OCI-LY7 (cell line): ENCODE measurements around the gene XPO1. TPM values are rescaled to one million over a fixed set of nuclear protein-coding genes. Genes with fewer than 3 reads are reported as not detected.

ENCODE experiments used
- BruUV-seq: library from RNA; stranded (reverse); fragments of 400-500 nt; replicated peaks from 2 replicates; lab custom pipeline; 2021; lab: Mats Ljungman, UMichigan
- CTCF ChIA-PET: fragments of 300-600 bp; sonication (Branson Sonifier 250); formaldehyde crosslinking; loops from one replicate; lab custom pipeline; 2022; ENCODE audit warnings: antibody characterized with exemption; ENCODE audit not compliant: unreplicated experiment; lab: Charles Lee
- POLR2A ChIA-PET: fragments of 300-600 bp; sonication (Branson Sonifier 250); formaldehyde crosslinking; loops from one replicate; lab custom pipeline; 2022; ENCODE audit warnings: antibody characterized with exemption; lab: Charles Lee
- DNase-seq: peaks from one replicate; pipeline ENCODE4 v3.0.0-alpha.2; 2015; ENCODE audit warnings: low spot score
- H2AFZ ChIP-seq: fragments of 200-600 bp; sonication (generic), shearing (Covaris generic); 2 replicates; pipeline ENCODE4 v1.6.1; 2014; ENCODE audit warnings: mild to moderate bottlenecking, antibody characterized with exemption, low read length, moderate library complexity
- H3K27ac ChIP-seq: fragments of 200-600 bp; sonication (generic); 2 replicates; pipeline ENCODE4 v1.5.1; 2014; ENCODE audit warnings: mixed run types, low read depth, mild to moderate bottlenecking, moderate library complexity, low read length, inconsistent platforms; ENCODE audit not compliant: poor library complexity, severe bottlenecking
- H3K36me3 ChIP-seq: fragments of 200-600 bp; sonication (generic); 2 replicates; pipeline ENCODE4 v1.6.1; 2014; ENCODE audit warnings: mild to moderate bottlenecking, antibody characterized with exemption, low read length, moderate library complexity, mixed read lengths; ENCODE audit not compliant: insufficient read depth
- H3K4me1 ChIP-seq: fragments of 200-600 bp; sonication (generic); 2 replicates; pipeline ENCODE4 v1.5.1; 2014; ENCODE audit warnings: mild to moderate bottlenecking, low read length; ENCODE audit not compliant: insufficient read depth, poor library complexity, severe bottlenecking
- H3K4me2 ChIP-seq: fragments of 200-600 bp; sonication (generic); 2 replicates; pipeline ENCODE4 v1.6.1; 2014; ENCODE audit warnings: mild to moderate bottlenecking, low read length
- H3K4me3 ChIP-seq: fragments of 200-600 bp; sonication (generic); 2 replicates; pipeline ENCODE4 v1.5.1; 2014; ENCODE audit warnings: mild to moderate bottlenecking, low read depth, low read length; ENCODE audit not compliant: poor library complexity, severe bottlenecking
- H3K79me2 ChIP-seq: fragments of 200-600 bp; sonication (generic); 2 replicates; pipeline ENCODE4 v1.6.1; 2016; ENCODE audit warnings: low read depth, mild to moderate bottlenecking, low read length, moderate library complexity, mixed read lengths; ENCODE audit not compliant: insufficient read depth
- H3K9me2 ChIP-seq: fragments of 200-600 bp; sonication (generic); 2 replicates; pipeline ENCODE4 v1.6.1; 2016; ENCODE audit warnings: mild to moderate bottlenecking, low read length, mixed read lengths; ENCODE audit not compliant: insufficient read depth
- H3K9me3 ChIP-seq: fragments of 200-600 bp; sonication (generic); 2 replicates; pipeline ENCODE4 v1.6.1; 2014; ENCODE audit warnings: mild to moderate bottlenecking, mixed run types, low read length, mixed read lengths
- H4K20me1 ChIP-seq: fragments of 200-600 bp; sonication (generic); 2 replicates; pipeline ENCODE4 v1.6.1; 2014; ENCODE audit warnings: mild to moderate bottlenecking, antibody characterized with exemption, low read length, moderate library complexity, mixed read lengths; ENCODE audit not compliant: insufficient read depth
- EZH2phosphoT487 ChIP-seq: fragments of 200-600 bp; sonication (generic); IDR thresholded peaks from 2 replicates; pipeline ENCODE4 v1.6.1; 2018; ENCODE audit warnings: low read depth, borderline replicate concordance, mild to moderate bottlenecking, mixed run types, antibody characterized with exemption, low read length, moderate library complexity, mixed read lengths
- intact Hi-C: fragments of 100-400 bp; cut with micrococcal nuclease; formaldehyde crosslinking; loops from one replicate; pipeline ENCODE4 v1.10.0; 2022; ENCODE audit not compliant: unreplicated experiment
- total RNA-seq, 2 experiments: library from RNA; depleted of rRNA in 1 of 2; stranded (reverse); fragments of >200 nt in 1 of 2; shearing (Covaris generic) in 1 of 2; gene quantifications; 2 replicates each; pipeline ENCODE4 v1.2.3, GENCODE V29; 2014 to 2022
- TF ChIP-seq, protein P1 (sequence below): fragments of 200-600 bp; sonication (generic); conservative IDR thresholded peaks from 2 replicates; pipeline ENCODE4 v1.5.1; 2014; ENCODE audit warnings: mild to moderate bottlenecking, antibody characterized with exemption, low read length, moderate library complexity, mixed read lengths

Gene XPO1
- total RNA-seq, 2 experiments from 2014 or later = 177 to 287 TPM

DNA sequence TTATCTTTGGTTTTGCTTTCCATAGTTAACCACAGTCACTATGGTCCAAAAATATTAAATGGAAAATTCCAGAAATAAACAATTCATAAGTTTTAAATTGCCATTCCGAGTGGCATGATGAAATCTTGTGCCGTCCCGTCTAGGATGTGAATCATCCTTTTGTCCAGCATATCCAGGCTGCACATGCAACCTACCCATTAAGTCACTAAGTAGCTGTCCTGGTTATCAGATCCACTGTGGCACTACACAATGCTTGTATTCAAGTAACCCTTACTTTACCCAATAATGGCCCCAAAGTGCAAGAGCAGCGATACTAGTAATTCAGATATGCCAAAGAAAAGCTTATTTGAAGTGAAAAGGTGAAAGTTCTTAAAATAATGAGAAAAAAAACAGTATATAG lies 78.0 kb downstream of the XPO1 start:
- no peaks in the 10 kb centered on the region for H3K9me2 ChIP-seq
- TF ChIP-seq, protein P1, sequence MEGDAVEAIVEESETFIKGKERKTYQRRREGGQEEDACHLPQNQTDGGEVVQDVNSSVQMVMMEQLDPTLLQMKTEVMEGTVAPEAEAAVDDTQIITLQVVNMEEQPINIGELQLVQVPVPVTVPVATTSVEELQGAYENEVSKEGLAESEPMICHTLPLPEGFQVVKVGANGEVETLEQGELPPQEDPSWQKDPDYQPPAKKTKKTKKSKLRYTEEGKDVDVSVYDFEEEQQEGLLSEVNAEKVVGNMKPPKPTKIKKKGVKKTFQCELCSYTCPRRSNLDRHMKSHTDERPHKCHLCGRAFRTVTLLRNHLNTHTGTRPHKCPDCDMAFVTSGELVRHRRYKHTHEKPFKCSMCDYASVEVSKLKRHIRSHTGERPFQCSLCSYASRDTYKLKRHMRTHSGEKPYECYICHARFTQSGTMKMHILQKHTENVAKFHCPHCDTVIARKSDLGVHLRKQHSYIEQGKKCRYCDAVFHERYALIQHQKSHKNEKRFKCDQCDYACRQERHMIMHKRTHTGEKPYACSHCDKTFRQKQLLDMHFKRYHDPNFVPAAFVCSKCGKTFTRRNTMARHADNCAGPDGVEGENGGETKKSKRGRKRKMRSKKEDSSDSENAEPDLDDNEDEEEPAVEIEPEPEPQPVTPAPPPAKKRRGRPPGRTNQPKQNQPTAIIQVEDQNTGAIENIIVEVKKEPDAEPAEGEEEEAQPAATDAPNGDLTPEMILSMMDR = no peak
- no peak for TF ChIP-seq EZH2phosphoT487
- H2AFZ ChIP-seq = no peak overlapping the region
- peaks cover 100% of the 10 kb centered on the region for H3K79me2 ChIP-seq
- ChIA-PET CTCF (interaction anchor here (0.7 kb wide), 1 partner anchor 21 kb away, joined by 4 read pairs; no protein-coding TSS in a partner anchor), POLR2A (interaction anchor here (0.7 to 2.8 kb wide), 8 partner anchors 12 to 40 kb away, joined by 3 to 18 read pairs (median 4); no protein-coding TSS in a partner anchor)
- H3K9me3 ChIP-seq = no peaks in the 10 kb centered on the region
- H4K20me1 ChIP-seq = peaks cover 69% of the 10 kb centered on the region
- peaks cover 100% of the 10 kb centered on the region for H3K4me1 ChIP-seq
- H3K36me3 ChIP-seq = peaks cover 81% of the 10 kb centered on the region
- peak overlapping the region; percentile 10 for H3K4me3 ChIP-seq
- DNase-seq = no peak
- no TSS peak for BruUV-seq
- intact Hi-C loops = no loop called here
- peak overlapping the region; percentile 40 for H3K4me2 ChIP-seq
- H3K27ac ChIP-seq = peak overlapping the region; percentile 21

DNA sequence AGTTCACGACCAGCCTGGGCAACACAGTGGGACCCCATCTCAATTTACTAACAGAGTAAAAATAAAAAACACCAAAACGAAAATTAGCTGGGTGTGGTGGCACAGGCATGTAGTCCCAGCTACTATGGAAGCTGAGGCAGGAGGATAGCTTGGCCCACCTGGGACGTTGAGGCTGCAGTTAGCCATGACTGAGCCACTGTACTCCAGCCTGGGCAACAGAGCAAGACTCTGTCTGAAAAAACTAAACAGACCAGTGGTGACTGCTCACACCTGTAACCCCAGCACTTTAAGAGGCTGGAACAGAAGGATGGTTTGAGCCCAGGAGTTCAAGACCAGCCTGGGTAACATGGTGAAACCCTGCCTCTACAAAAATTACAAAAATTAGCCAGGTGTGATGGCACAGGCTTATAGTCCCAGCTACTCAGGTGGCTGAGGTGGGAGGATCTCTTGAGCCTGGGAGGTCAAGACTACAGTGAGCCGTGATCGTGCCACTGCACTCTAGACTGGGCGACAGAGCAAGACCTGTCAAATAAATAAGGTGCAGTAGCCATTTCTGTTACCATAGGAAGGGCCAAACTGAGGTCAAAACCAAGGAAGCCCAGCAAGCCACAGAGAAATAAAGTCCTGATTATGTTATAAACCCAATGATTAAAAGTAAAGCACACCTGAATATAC lies 81.3 kb downstream of the XPO1 start:
- Histone ChIP-seq H3K9me3 (no peaks in the 10 kb centered on the region), H3K4me1 (peaks cover 98% of the 10 kb centered on the region), H3K4me3 (peak overlapping the region; percentile 5), H3K9me2 (no peaks in the 10 kb centered on the region), H3K36me3 (peaks cover 87% of the 10 kb centered on the region), H2AFZ (no peak overlapping the region), H3K27ac (peak overlapping the region; percentile 41), H3K4me2 (peak overlapping the region; percentile 40), H4K20me1 (peaks cover 45% of the 10 kb centered on the region), H3K79me2 (peaks cover 100% of the 10 kb centered on the region)
- BruUV-seq = no TSS peak
- DNase-seq = no peak
- intact Hi-C loops = no loop called here
- ChIA-PET CTCF (no interaction called here), POLR2A (interaction anchor here (1.2 to 1.4 kb wide), 2 partner anchors 10 to 18 kb away, joined by 5 to 11 read pairs; no protein-coding TSS in a partner anchor)
- TF ChIP-seq, protein P1 = no peak
- TF ChIP-seq EZH2phosphoT487 = no peak
